ENCODE measurements around the gene ANO7. TPM values are rescaled to one million over a fixed set of nuclear protein-coding genes. Genes with fewer than 3 reads are reported as not detected.

Gene ANO7
- total RNA-seq, 5 donors from 2014 or later (not counting 1 experiment from before 2014, with no cell fraction given), result 0.53 to 0.60 (median 0.53) TPM; not detected in 2

DNA sequence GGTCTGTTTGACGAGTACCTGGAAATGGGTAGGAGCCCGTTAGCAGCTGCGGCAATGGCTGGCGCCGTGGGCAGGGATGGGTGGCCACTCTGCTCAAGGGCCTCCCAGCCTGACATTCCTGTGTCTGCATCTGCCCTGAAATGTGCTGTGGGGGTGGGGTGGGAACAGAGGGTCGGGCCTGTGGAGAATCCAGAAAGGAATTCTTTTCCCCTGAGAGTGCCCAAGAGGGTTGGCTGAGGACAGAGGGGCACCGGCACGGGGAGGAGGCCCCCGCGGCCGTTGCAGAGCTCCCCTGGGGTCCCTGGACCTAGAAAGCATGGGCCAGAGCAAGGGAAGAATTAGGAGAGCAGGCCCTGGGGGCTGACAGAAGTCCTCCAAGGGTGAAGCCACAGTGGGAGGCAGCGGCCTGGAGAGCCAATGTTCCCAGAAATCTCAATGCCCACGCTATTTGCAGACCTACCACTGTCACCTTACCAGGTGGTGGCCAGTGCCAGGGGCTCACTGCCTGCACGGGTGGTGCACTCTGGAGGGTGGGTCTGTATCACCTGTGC is 27.8 kb downstream of the ANO7 start:
- CTCF ChIA-PET, result no interaction called here
- Mint-ChIP-seq H3K27me3 (no peaks in the 10 kb centered on the region), H3K27ac (no peak overlapping the region), H3K4me3 (peak overlapping the region; percentile 66 to 90 (median 78)), H3K9me3 (no peaks in the 10 kb centered on the region), H3K4me1 (peaks cover 12 to 14% (median 14%) of the 10 kb centered on the region in 3 donors), H3K36me3 (no peaks in the 10 kb centered on the region)
- POLR2A ChIA-PET, result no interaction called here
- no peak for ATAC-seq (replicated peaks in 1 of 4)
- H3K4me3 ChIP-seq (ENCODE audit: control insufficient read depth in 1 of 2, extremely low read depth in 1 of 2, low read length in 1 of 2), result no peak overlapping the region
- peaks cover 0 to 11% of the 10 kb centered on the region in 2 experiments for H3K4me1 ChIP-seq (ENCODE audit: control insufficient read depth in 1 of 2, extremely low read depth in 1 of 2, insufficient read depth in 2 of 2, low read length in 2 of 2)
- no peak overlapping the region for H3K27ac ChIP-seq (ENCODE audit: low read length)
- H3K36me3 ChIP-seq (ENCODE audit: control insufficient read depth in 2 of 2, extremely low read depth in 1 of 2, insufficient read depth in 1 of 2, low read length in 1 of 2), result no peaks in the 10 kb centered on the region
- no peak for DNase-seq
- H3K27me3 ChIP-seq (replicated peaks in 1 of 2; ENCODE audit: control insufficient read depth in 2 of 2, extremely low read depth in 1 of 2, insufficient read depth in 2 of 2, low read length in 1 of 2), result peaks cover 4 to 5% of the 10 kb centered on the region in 2 experiments
- 79% methylated on average over 10 of the region's 14 CpGs for WGBS (ENCODE audit: insufficient coverage)
- no peaks in the 10 kb centered on the region for H3K9me3 ChIP-seq

DNA sequence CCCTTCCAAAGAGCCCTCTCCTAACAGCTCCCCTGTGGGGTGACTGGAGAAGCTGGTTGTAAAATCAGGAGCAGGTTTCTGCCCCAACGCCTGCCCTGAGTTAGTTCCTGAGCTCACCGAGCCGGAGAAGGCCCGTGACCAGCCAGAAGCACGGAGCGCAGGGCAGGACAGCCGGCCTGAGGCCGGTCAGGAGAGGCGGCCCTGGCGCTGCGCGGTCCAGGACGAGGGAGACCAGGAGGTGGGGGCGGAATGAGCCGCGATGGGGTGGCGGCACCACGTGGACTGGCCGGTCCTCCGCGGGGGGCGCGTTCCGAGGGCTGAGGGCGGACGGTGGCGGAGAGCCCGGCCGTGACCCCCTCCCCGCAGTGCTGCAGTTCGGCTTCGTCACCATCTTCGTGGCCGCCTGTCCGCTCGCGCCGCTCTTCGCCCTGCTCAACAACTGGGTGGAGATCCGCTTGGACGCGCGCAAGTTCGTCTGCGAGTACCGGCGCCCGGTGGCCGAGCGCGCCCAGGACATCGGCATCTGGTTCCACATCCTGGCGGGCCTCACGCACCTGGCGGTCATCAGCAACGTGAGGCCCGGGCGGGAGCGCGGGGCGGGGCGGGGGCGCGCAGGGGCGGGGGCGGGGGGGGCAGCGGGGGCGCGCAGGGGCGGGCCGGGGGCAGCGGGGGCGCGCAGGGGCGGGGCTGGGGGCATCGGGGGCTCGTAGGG is 29.0 kb downstream of the ANO7 start:
- ATAC-seq (replicated peaks in 1 of 4) (peak; percentile 21 to 34 (median 30)), DNase-seq (peak in 17 of 35 experiments; percentile 8 to 55 (median 17))
- Mint-ChIP-seq H3K27ac (peak overlapping the region; percentile 34 to 57), H3K4me3 (peak overlapping the region; percentile 66 to 90 (median 78)), H3K4me1 (peaks cover 12 to 14% (median 14%) of the 10 kb centered on the region in 3 donors), H3K36me3 (no peaks in the 10 kb centered on the region), H3K27me3 (no peaks in the 10 kb centered on the region), H3K9me3 (no peaks in the 10 kb centered on the region)
- ChIA-PET POLR2A (no interaction called here), CTCF (no interaction called here)
- no peaks in the 10 kb centered on the region for H3K9me3 ChIP-seq
- H3K4me1 ChIP-seq (ENCODE audit: control insufficient read depth in 1 of 2, extremely low read depth in 1 of 2, insufficient read depth in 2 of 2, low read length in 2 of 2), result peaks cover 0 to 11% of the 10 kb centered on the region in 2 experiments
- no peak overlapping the region for H3K27ac ChIP-seq (ENCODE audit: low read length)
- WGBS (ENCODE audit: insufficient coverage), result 5% methylated on average over 51 of the region's 77 CpGs
- H3K27me3 ChIP-seq (replicated peaks in 1 of 2; ENCODE audit: control insufficient read depth in 2 of 2, extremely low read depth in 1 of 2, insufficient read depth in 2 of 2, low read length in 1 of 2), result peaks cover 4 to 9% of the 10 kb centered on the region in 2 experiments
- H3K4me3 ChIP-seq (ENCODE audit: control insufficient read depth in 1 of 2, extremely low read depth in 1 of 2, low read length in 1 of 2), result peak overlapping the region in 1 of 2 donors; percentile 40
- H3K36me3 ChIP-seq (ENCODE audit: control insufficient read depth in 2 of 2, extremely low read depth in 1 of 2, insufficient read depth in 1 of 2, low read length in 1 of 2), result no peaks in the 10 kb centered on the region

DNA sequence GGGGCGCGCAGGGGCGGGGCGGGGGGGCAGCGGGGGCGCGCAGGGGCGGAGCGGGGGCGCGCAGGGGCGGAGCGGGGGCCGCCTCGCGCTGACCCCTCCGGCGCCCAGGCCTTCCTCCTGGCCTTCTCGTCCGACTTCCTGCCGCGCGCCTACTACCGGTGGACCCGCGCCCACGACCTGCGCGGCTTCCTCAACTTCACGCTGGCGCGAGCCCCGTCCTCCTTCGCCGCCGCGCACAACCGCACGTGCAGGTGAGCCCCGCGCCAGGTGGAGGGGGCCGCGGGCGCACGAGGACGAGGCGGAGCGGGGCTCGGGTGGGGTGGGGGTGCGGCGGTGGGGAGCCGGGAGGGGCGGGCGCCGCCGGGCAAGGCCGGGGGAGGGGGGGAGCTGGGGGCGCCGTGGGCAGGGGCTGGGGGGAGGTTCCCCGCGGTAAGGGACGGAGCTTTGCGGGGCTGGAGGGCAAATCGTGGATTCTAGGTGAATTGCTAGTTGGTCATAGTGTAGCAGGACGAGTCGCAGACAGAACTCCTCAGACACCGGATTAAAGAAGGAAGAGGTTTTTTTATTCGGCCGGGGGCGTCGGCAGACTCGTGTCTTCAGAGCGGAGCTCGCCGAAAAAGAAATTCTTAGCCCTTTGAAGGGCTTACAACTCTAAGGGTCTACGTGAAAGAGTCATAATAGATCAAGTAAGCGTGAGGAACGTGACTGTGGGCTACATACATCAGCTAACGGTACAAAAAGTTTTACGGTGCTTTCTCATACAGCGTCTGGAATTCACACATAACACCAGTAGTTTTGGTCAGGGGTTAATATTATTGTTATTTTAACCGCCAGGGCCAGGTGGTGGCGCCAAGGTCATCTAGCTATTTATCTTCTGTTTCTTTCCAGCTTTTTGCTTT is 29.9 kb downstream of the ANO7 start:
- Mint-ChIP-seq H3K4me1 (peaks cover 12 to 14% (median 14%) of the 10 kb centered on the region in 3 donors), H3K9me3 (no peaks in the 10 kb centered on the region), H3K36me3 (no peaks in the 10 kb centered on the region), H3K4me3 (peak overlapping the region; percentile 78 to 90 (median 85)), H3K27ac (peak overlapping the region; percentile 19 to 57), H3K27me3 (no peaks in the 10 kb centered on the region)
- CTCF ChIA-PET, result interaction anchor here in 1 of 2 donors (0.6 to 0.9 kb wide), 2 partner anchors 68 to 69 kb away, joined by 3 to 6 read pairs; partner anchors contain the start of genes PASK and PPP1R7
- peak overlapping the region; percentile 44 to 51 for H3K4me3 ChIP-seq (ENCODE audit: control insufficient read depth in 1 of 2, extremely low read depth in 1 of 2, low read length in 1 of 2)
- DNase-seq (peak in 30 of 35 experiments; percentile 10 to 66 (median 30)), ATAC-seq (replicated peaks in 1 of 4) (peak; percentile 52 to 64 (median 58))
- peaks cover 4 to 14% of the 10 kb centered on the region in 2 experiments for H3K27me3 ChIP-seq (replicated peaks in 1 of 2; ENCODE audit: control insufficient read depth in 2 of 2, extremely low read depth in 1 of 2, insufficient read depth in 2 of 2, low read length in 1 of 2)
- H3K4me1 ChIP-seq (ENCODE audit: control insufficient read depth in 1 of 2, extremely low read depth in 1 of 2, insufficient read depth in 2 of 2, low read length in 2 of 2), result peaks cover 0 to 13% of the 10 kb centered on the region in 2 experiments
- 2% methylated on average over 41 of the region's 83 CpGs for WGBS (ENCODE audit: insufficient coverage)
- no peaks in the 10 kb centered on the region for H3K36me3 ChIP-seq (ENCODE audit: control insufficient read depth in 2 of 2, extremely low read depth in 1 of 2, insufficient read depth in 1 of 2, low read length in 1 of 2)
- H3K9me3 ChIP-seq, result no peaks in the 10 kb centered on the region
- no peak overlapping the region for H3K27ac ChIP-seq (ENCODE audit: low read length)
- POLR2A ChIA-PET, result no interaction called here

DNA sequence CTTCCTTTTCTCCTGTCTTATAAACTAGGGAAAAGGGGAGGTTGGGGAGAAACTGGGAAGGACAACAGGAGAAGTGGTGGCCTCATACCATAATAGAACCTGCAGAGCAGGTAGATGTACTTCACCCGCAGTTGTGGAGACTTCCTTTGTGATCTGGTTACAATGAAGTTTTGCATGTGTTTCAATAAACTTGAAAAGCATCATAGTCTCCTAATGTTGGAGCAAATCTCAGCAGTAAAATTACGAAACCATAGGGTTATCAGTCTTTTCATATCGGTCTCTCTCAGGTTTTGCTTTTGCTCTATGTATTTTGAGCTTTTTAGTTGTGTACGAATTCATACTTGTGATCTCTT is 30.5 kb downstream of the ANO7 start:
- Mint-ChIP-seq H3K27ac (no peak overlapping the region), H3K4me1 (peaks cover 12 to 14% (median 14%) of the 10 kb centered on the region in 3 donors), H3K36me3 (no peaks in the 10 kb centered on the region), H3K9me3 (no peaks in the 10 kb centered on the region), H3K4me3 (peak overlapping the region; percentile 78 to 90 (median 85)), H3K27me3 (no peaks in the 10 kb centered on the region)
- Histone ChIP-seq H3K9me3 (no peaks in the 10 kb centered on the region), H3K4me1 (ENCODE audit: control insufficient read depth in 1 of 2, extremely low read depth in 1 of 2, insufficient read depth in 2 of 2, low read length in 2 of 2) (peaks cover 0 to 16% of the 10 kb centered on the region in 2 experiments), H3K27ac (ENCODE audit: low read length) (no peak overlapping the region), H3K4me3 (ENCODE audit: control insufficient read depth in 1 of 2, extremely low read depth in 1 of 2, low read length in 1 of 2) (peak overlapping the region in 1 of 2 donors; percentile 44), H3K36me3 (ENCODE audit: control insufficient read depth in 2 of 2, extremely low read depth in 1 of 2, insufficient read depth in 1 of 2, low read length in 1 of 2) (no peaks in the 10 kb centered on the region), H3K27me3 (replicated peaks in 1 of 2; ENCODE audit: control insufficient read depth in 2 of 2, extremely low read depth in 1 of 2, insufficient read depth in 2 of 2, low read length in 1 of 2) (peaks cover 4 to 17% of the 10 kb centered on the region in 2 experiments)
- POLR2A ChIA-PET, result no interaction called here
- ATAC-seq (replicated peaks in 1 of 4) (no peak), DNase-seq (no peak)
- CTCF ChIA-PET, result interaction anchor here in 1 of 2 donors (0.6 to 0.9 kb wide), 5 partner anchors 69 to 515 kb away, joined by 3 to 6 read pairs (median 3); partner anchors contain the start of genes D2HGDH, PASK and PPP1R7
- WGBS (ENCODE audit: insufficient coverage), result 0% methylated on average over 1 of the region's 4 CpGs

DNA sequence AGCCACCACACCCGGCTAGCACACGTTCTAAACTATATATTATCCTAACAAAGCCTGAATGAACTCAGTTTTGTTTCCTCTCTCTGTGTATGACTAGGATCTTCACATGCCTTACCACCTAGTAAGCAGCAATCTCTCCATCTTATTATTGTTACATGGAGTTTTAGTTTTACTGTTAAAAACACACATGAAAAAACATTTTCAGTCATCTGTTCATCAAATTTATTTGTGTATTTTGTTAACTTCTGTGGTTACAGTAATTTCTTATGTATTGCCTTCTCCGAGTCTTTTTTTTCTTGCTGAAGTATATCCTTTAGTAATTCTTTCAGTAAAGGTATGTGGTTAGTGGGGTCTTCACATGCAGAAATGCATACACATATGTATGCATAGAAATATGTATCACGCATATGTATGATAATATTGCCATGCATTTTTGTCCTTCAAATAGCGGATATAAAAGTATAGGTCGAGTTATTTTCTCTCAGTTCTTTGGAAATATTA is 31.4 kb downstream of the ANO7 start:
- no peak overlapping the region for H3K4me3 ChIP-seq (ENCODE audit: control insufficient read depth in 1 of 2, extremely low read depth in 1 of 2, low read length in 1 of 2)
- H3K27ac ChIP-seq (ENCODE audit: low read length), result no peak overlapping the region
- H3K4me1 ChIP-seq (ENCODE audit: control insufficient read depth in 1 of 2, extremely low read depth in 1 of 2, insufficient read depth in 2 of 2, low read length in 2 of 2), result peaks cover 0 to 16% of the 10 kb centered on the region in 2 experiments
- no peak for DNase-seq
- Mint-ChIP-seq H3K4me3 (peak overlapping the region in 1 of 3 donors; percentile 90), H3K27ac (no peak overlapping the region), H3K27me3 (no peaks in the 10 kb centered on the region), H3K9me3 (no peaks in the 10 kb centered on the region), H3K36me3 (no peaks in the 10 kb centered on the region), H3K4me1 (peaks cover 14 to 17% (median 14%) of the 10 kb centered on the region in 3 donors)
- no peaks in the 10 kb centered on the region for H3K9me3 ChIP-seq
- H3K36me3 ChIP-seq (ENCODE audit: control insufficient read depth in 2 of 2, extremely low read depth in 1 of 2, insufficient read depth in 1 of 2, low read length in 1 of 2), result no peaks in the 10 kb centered on the region
- 92% methylated on average over 3 of the region's 6 CpGs for WGBS (ENCODE audit: insufficient coverage)
- H3K27me3 ChIP-seq (replicated peaks in 1 of 2; ENCODE audit: control insufficient read depth in 2 of 2, extremely low read depth in 1 of 2, insufficient read depth in 2 of 2, low read length in 1 of 2), result peaks cover 4 to 17% of the 10 kb centered on the region in 2 experiments
- ATAC-seq (replicated peaks in 1 of 4), result no peak
- CTCF ChIA-PET, result no interaction called here
- POLR2A ChIA-PET, result no interaction called here
